ENCODE data around the gene BMPR1A. TPM values are rescaled to one million over a fixed set of nuclear protein-coding genes. Genes with fewer than 3 reads are reported as not detected.

The BMPR1A gene
- total and polyA plus RNA-seq, 2 donors from 2014 or later = 7.9 to 37.4 TPM

GRCh38 chr10:86715156-86715795 lies 41.1 kb upstream of the BMPR1A start:
- no peak for TF ChIP-seq CTCF (IDR thresholded peaks at IDR 0.05; ENCODE audit: borderline replicate concordance, extremely low read depth, insufficient read depth)
- H3K27ac ChIP-seq (ENCODE audit: low read depth in 2 of 2, low read length in 2 of 2) = no peak overlapping the region
- no peak overlapping the region for H3K4me3 ChIP-seq (ENCODE audit: low read length in 3 of 3)
- H3K36me3 ChIP-seq (ENCODE audit: control insufficient read depth in 2 of 3, insufficient read depth in 3 of 3, low read length in 3 of 3) = no peaks in the 10 kb centered on the region
- peak in 1 of 5 donors; percentile 40 for DNase-seq
- H3K27me3 ChIP-seq (ENCODE audit: control insufficient read depth, insufficient read depth, low read length) = no peaks in the 10 kb centered on the region
- no peaks in the 10 kb centered on the region for H3K9me3 ChIP-seq (ENCODE audit: control insufficient read depth in 2 of 3, insufficient read depth in 1 of 3, low read length in 3 of 3)
- H3K9ac ChIP-seq (ENCODE audit: low read length in 3 of 3) = no peak overlapping the region
- no peak for FAIRE-seq
- intact Hi-C loops (cut with DNase I) = no loop called here
- peaks cover 0 to 12% (median 4%) of the 10 kb centered on the region in 3 donors for H3K4me1 ChIP-seq (ENCODE audit: control insufficient read depth in 2 of 3, insufficient read depth in 2 of 3, low read depth in 1 of 3, low read length in 3 of 3)

GRCh38 chr10:86715836-86716235 lies 40.6 kb upstream of the BMPR1A start:
- Histone ChIP-seq H3K36me3 (ENCODE audit: control insufficient read depth in 2 of 3, insufficient read depth in 3 of 3, low read length in 3 of 3) (no peaks in the 10 kb centered on the region), H3K27me3 (ENCODE audit: control insufficient read depth, insufficient read depth, low read length) (no peaks in the 10 kb centered on the region), H3K4me1 (ENCODE audit: control insufficient read depth in 2 of 3, insufficient read depth in 2 of 3, low read depth in 1 of 3, low read length in 3 of 3) (peaks cover 0 to 10% (median under 1%) of the 10 kb centered on the region in 3 donors), H3K27ac (ENCODE audit: low read depth in 2 of 2, low read length in 2 of 2) (no peak overlapping the region), H3K9me3 (ENCODE audit: control insufficient read depth in 2 of 3, insufficient read depth in 1 of 3, low read length in 3 of 3) (no peaks in the 10 kb centered on the region), H3K9ac (ENCODE audit: low read length in 3 of 3) (no peak overlapping the region), H3K4me3 (ENCODE audit: low read length in 3 of 3) (no peak overlapping the region)
- no peak for TF ChIP-seq CTCF (IDR thresholded peaks at IDR 0.05; ENCODE audit: borderline replicate concordance, extremely low read depth, insufficient read depth)
- no peak for FAIRE-seq
- intact Hi-C loops (cut with DNase I) = no loop called here
- DNase-seq = no peak

- Histone ChIP-seq H3K36me3 (ENCODE audit: control insufficient read depth in 2 of 3, insufficient read depth in 3 of 3, low read length in 3 of 3) (no peaks in the 10 kb centered on the region), H3K4me1 (ENCODE audit: control insufficient read depth in 2 of 3, insufficient read depth in 2 of 3, low read depth in 1 of 3, low read length in 3 of 3) (peaks cover 0 to 8% (median 0%) of the 10 kb centered on the region in 3 donors), H3K4me3 (ENCODE audit: low read length in 3 of 3) (no peak overlapping the region), H3K9ac (ENCODE audit: low read length in 3 of 3) (no peak overlapping the region), H3K27me3 (ENCODE audit: control insufficient read depth, insufficient read depth, low read length) (no peaks in the 10 kb centered on the region), H3K9me3 (ENCODE audit: control insufficient read depth in 2 of 3, insufficient read depth in 1 of 3, low read length in 3 of 3) (no peaks in the 10 kb centered on the region), H3K27ac (ENCODE audit: low read depth in 2 of 2, low read length in 2 of 2) (no peak overlapping the region)
- TF ChIP-seq CTCF (IDR thresholded peaks at IDR 0.05; ENCODE audit: borderline replicate concordance, extremely low read depth, insufficient read depth) = no peak
- FAIRE-seq = no peak
- peak in 1 of 5 donors; percentile 40 for DNase-seq
- intact Hi-C loops (cut with DNase I) = no loop called here
These were observed 40.0 kb upstream of the BMPR1A start for GRCh38 chr10:86716466-86716865.
